Measurements from ENCODE around the gene CD38.
A peak's percentile ranks its signal among the peaks of the same experiment; 100 is the strongest.

Gene CD38

DNA sequence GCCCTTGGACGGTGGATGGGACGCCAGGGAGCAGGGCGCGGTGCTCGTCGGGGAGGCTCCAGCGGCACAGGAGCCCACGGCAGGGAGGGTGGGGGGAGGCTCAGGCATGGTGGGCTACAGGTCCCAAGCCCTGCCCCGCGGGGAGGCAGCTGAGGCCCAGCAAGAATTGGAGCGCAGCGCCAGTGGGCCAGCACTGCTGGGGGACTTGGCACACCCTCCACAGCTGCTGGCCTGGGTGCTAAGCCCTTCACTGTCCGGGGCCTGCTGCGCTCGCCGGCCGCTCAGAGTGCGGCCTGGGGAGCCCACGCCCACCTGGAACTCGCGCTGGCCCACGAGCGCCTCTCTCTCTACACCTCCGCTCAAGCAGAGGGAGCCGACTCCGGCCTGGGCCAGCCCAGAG, 8.6 kb downstream of the CD38 start:
- ATAC-seq (ENCODE audit: insufficient read depth, low read depth) (peak; percentile 32), DNase-seq (no peak)
- Histone ChIP-seq H3K79me2 (ENCODE audit: insufficient read depth, low read length) (peaks cover 83% of the 10 kb centered on the region), H3K4me2 (ENCODE audit: insufficient read depth, low read length) (peak overlapping the region; percentile 60), H3K9ac (ENCODE audit: low read depth, low read length) (peak overlapping the region; percentile 19; the same call in 1 of the 2 replicates), H3K4me3 (ENCODE audit: low read depth in 1 of 2, low read length in 2 of 2) (peak overlapping the region in 1 of 2 experiments; percentile 34; a peak in 2 of 4 replicates), H3K4me1 (ENCODE audit: insufficient read depth, low read length) (peaks cover 82% of the 10 kb centered on the region), H3K27me3 (ENCODE audit: insufficient read depth, low read length, poor library complexity) (no peaks in the 10 kb centered on the region), H3K9me3 (ENCODE audit: insufficient read depth, low read length, severe bottlenecking) (no peaks in the 10 kb centered on the region), H3K27ac (ENCODE audit: low read length) (peak overlapping the region; percentile 50), H3K36me3 (ENCODE audit: insufficient read depth, low read length) (peaks cover 82% of the 10 kb centered on the region), H2AFZ (ENCODE audit: low read depth, low read length) (no peak overlapping the region), H4K20me1 (ENCODE audit: insufficient read depth, low read length) (peaks cover 81% of the 10 kb centered on the region)
- TF ChIP-seq, protein P1, sequence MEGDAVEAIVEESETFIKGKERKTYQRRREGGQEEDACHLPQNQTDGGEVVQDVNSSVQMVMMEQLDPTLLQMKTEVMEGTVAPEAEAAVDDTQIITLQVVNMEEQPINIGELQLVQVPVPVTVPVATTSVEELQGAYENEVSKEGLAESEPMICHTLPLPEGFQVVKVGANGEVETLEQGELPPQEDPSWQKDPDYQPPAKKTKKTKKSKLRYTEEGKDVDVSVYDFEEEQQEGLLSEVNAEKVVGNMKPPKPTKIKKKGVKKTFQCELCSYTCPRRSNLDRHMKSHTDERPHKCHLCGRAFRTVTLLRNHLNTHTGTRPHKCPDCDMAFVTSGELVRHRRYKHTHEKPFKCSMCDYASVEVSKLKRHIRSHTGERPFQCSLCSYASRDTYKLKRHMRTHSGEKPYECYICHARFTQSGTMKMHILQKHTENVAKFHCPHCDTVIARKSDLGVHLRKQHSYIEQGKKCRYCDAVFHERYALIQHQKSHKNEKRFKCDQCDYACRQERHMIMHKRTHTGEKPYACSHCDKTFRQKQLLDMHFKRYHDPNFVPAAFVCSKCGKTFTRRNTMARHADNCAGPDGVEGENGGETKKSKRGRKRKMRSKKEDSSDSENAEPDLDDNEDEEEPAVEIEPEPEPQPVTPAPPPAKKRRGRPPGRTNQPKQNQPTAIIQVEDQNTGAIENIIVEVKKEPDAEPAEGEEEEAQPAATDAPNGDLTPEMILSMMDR (IDR thresholded peaks at IDR 0.05; ENCODE audit: borderline replicate concordance, extremely low read depth, low read length, poor library complexity, severe bottlenecking): no peak
- no peak for TF ChIP-seq EZH2 (IDR thresholded peaks at IDR 0.05; ENCODE audit: borderline replicate concordance, low read depth, low read length, severe bottlenecking)

DNA sequence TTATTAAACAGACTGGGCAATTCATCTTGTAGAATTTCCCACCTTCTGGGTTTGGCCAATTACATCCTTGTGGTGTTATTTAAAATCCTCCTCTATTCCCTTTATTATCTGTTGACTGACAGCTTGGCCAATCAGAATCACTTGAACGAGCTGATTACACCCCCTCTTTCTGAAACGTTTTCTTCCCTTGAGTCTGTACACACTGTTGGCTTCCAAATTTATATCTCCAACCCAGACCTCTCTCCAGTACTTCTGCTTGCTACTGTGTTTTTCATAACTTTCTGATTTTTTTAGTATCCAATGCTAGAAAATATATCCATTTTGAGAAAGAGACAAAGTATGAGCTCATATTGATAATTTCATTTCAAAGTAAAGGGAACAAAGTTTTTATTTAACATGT, 14.8 kb downstream of the CD38 start:
- Histone ChIP-seq H3K27ac (ENCODE audit: low read length) (peak overlapping the region; percentile 27; the same call in 1 of the 2 replicates), H3K9ac (ENCODE audit: low read depth, low read length) (no peak overlapping the region), H4K20me1 (ENCODE audit: insufficient read depth, low read length) (peaks cover 56% of the 10 kb centered on the region), H3K79me2 (ENCODE audit: insufficient read depth, low read length) (peaks cover 78% of the 10 kb centered on the region), H3K4me2 (ENCODE audit: insufficient read depth, low read length) (peak overlapping the region; percentile 44; the same call in 1 of the 2 replicates), H3K4me3 (ENCODE audit: low read depth in 1 of 2, low read length in 2 of 2) (0 out of 4 replicates have a peak overlapping the region, but pooled peaks of 1 of the 2 experiments have one; percentile 12), H3K27me3 (ENCODE audit: insufficient read depth, low read length, poor library complexity) (no peaks in the 10 kb centered on the region), H3K4me1 (ENCODE audit: insufficient read depth, low read length) (peaks cover 73% of the 10 kb centered on the region), H2AFZ (ENCODE audit: low read depth, low read length) (no peak overlapping the region), H3K36me3 (ENCODE audit: insufficient read depth, low read length) (peaks cover 67% of the 10 kb centered on the region), H3K9me3 (ENCODE audit: insufficient read depth, low read length, severe bottlenecking) (no peaks in the 10 kb centered on the region)
- ATAC-seq (ENCODE audit: insufficient read depth, low read depth): no peak
- DNase-seq: no peak
- TF ChIP-seq EZH2 (IDR thresholded peaks at IDR 0.05; ENCODE audit: borderline replicate concordance, low read depth, low read length, severe bottlenecking): no peak
- TF ChIP-seq, protein P1 (IDR thresholded peaks at IDR 0.05; ENCODE audit: borderline replicate concordance, extremely low read depth, low read length, poor library complexity, severe bottlenecking): no peak

DNA sequence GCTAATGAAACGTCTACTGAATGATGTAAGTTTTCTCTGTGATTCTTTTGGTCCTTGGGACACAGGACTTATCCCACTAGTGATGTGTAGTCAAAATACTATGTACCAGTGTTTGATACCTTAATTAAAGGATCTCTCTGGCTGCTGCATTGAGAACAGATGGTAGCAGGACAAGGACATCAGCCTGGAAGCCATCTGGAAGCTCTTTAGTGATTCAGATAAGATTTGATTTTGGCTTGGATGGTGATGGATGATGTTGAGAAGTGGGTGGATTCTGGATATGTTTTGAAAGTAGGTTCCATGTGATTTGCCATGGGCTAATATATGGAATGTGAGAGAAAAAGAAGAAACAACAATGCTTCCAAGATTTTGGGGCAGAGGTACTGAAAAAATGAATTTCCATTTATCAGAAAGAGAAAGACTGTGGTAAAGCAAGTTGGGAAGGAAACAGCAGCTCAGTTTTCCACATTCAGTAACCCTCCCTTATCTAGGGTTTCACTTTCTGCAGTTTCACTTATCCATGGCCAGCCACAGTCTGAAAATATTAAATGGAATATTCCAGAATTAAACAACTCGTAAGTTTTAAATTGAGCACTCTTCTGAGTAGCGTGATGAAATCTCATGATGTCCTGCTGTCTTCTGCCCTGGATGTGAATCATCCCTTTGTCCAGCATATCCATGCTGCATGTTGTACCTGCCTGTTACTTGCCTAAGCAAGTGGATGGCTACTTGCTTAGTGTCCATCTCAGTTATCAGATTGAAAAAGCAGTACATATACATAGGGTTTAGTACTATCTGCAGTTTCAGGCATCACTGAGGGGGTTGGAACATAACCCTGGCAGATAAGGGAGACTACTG, 15.6 kb downstream of the CD38 start:
- Histone ChIP-seq H3K79me2 (ENCODE audit: insufficient read depth, low read length) (peaks cover 78% of the 10 kb centered on the region), H4K20me1 (ENCODE audit: insufficient read depth, low read length) (peaks cover 56% of the 10 kb centered on the region), H3K36me3 (ENCODE audit: insufficient read depth, low read length) (peaks cover 67% of the 10 kb centered on the region), H3K27ac (ENCODE audit: low read length) (peak overlapping the region; percentile 55), H3K4me1 (ENCODE audit: insufficient read depth, low read length) (peaks cover 73% of the 10 kb centered on the region), H3K9ac (ENCODE audit: low read depth, low read length) (no peak overlapping the region), H3K9me3 (ENCODE audit: insufficient read depth, low read length, severe bottlenecking) (no peaks in the 10 kb centered on the region), H3K4me2 (ENCODE audit: insufficient read depth, low read length) (peak overlapping the region; percentile 36), H2AFZ (ENCODE audit: low read depth, low read length) (no peak overlapping the region), H3K4me3 (ENCODE audit: low read depth in 1 of 2, low read length in 2 of 2) (no peak overlapping the region), H3K27me3 (ENCODE audit: insufficient read depth, low read length, poor library complexity) (no peaks in the 10 kb centered on the region)
- TF ChIP-seq, protein P1 (IDR thresholded peaks at IDR 0.05; ENCODE audit: borderline replicate concordance, extremely low read depth, low read length, poor library complexity, severe bottlenecking): no peak
- no peak for TF ChIP-seq EZH2 (IDR thresholded peaks at IDR 0.05; ENCODE audit: borderline replicate concordance, low read depth, low read length, severe bottlenecking)
- ATAC-seq (ENCODE audit: insufficient read depth, low read depth) (peak; percentile 12; the same call in 2 of the 3 replicates), DNase-seq (no peak)
